Peyer's patch (tissue), 4 donors: ENCODE data around the gene NTN1.

ENCODE experiments used
- CTCF ChIP-seq, 6 experiments: fragments of 450-650 bp in 4 of 6; fragments of 200-600 bp in 2 of 6; sonication (generic) in 1 of 6; IDR thresholded peaks; one replicate each; pipeline ENCODE4 v1.5.1; 2017 to 2019; ENCODE audit warnings: antibody characterized with exemption in 6 of 6, mild to moderate bottlenecking in 3 of 6, moderate library complexity in 1 of 6
- POLR2A ChIP-seq, 2 donors: fragments of 450-650 bp; IDR thresholded peaks; one replicate each; pipeline ENCODE4 v1.5.1; 2017; ENCODE audit warnings: antibody characterized with exemption in 2 of 2, mild to moderate bottlenecking in 2 of 2, moderate library complexity in 2 of 2

GRCh38 chr17:9232155-9232475 is 210.8 kb downstream of the NTN1 start:
- TF ChIP-seq POLR2A (IDR thresholded peaks at IDR 0.05): no peak
- no peak for TF ChIP-seq CTCF (IDR thresholded peaks at IDR 0.05)
